Astrocyte of the cerebellum (primary cell): ENCODE data around the gene DDX50.
"Not testable (repeated sequence)": the region's sequence is repeated elsewhere in the genome, so short reads cannot be mapped to it uniquely, and the experiment has no call there.

Experiments used
- DNase-seq: peaks from one replicate; pipeline ENCODE4 v3.0.0-alpha.2; 2011; ENCODE audit warnings: low read depth
- H3K4me3 ChIP-seq: 2 replicates; pipeline ENCODE4 v1.5.1; 2011; ENCODE audit warnings: mild to moderate bottlenecking, low read depth, low read length, moderate library complexity
- in situ Hi-C: cut with HindIII; loops from 2 replicates; pipeline ENCODE4 v1.10.0; 2017; ENCODE audit warnings: low sequenced_read_pairs
- TF ChIP-seq, protein P1 (sequence below): IDR thresholded peaks from 2 replicates; pipeline ENCODE4 v1.5.1; 2012; ENCODE audit warnings: low read length, low read depth, moderate library complexity, mild to moderate bottlenecking; ENCODE audit errors: missing control alignments

DDX50 gene

DNA sequence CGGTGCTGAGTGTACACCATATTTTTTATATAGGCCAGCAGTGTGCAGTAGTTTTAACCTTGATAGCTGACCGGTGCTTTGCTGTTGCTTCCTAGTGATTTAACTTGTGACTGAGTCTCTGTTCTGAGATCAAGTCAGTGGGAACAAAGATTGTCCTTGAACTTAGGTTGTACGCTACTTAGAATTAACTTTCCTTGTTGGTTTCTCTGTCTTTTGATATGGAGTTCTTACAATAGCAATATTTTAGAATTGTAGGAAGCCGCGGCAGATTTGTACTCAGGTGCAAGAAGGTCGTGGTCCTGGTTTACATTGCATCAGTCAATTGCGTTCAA, 56.1 kb downstream of the DDX50 start:
- in situ Hi-C loops: no loop called here
- H3K4me3 ChIP-seq: peak overlapping the region; percentile 85
- TF ChIP-seq, protein P1, sequence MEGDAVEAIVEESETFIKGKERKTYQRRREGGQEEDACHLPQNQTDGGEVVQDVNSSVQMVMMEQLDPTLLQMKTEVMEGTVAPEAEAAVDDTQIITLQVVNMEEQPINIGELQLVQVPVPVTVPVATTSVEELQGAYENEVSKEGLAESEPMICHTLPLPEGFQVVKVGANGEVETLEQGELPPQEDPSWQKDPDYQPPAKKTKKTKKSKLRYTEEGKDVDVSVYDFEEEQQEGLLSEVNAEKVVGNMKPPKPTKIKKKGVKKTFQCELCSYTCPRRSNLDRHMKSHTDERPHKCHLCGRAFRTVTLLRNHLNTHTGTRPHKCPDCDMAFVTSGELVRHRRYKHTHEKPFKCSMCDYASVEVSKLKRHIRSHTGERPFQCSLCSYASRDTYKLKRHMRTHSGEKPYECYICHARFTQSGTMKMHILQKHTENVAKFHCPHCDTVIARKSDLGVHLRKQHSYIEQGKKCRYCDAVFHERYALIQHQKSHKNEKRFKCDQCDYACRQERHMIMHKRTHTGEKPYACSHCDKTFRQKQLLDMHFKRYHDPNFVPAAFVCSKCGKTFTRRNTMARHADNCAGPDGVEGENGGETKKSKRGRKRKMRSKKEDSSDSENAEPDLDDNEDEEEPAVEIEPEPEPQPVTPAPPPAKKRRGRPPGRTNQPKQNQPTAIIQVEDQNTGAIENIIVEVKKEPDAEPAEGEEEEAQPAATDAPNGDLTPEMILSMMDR: no peak
- DNase-seq: no peak

DNA sequence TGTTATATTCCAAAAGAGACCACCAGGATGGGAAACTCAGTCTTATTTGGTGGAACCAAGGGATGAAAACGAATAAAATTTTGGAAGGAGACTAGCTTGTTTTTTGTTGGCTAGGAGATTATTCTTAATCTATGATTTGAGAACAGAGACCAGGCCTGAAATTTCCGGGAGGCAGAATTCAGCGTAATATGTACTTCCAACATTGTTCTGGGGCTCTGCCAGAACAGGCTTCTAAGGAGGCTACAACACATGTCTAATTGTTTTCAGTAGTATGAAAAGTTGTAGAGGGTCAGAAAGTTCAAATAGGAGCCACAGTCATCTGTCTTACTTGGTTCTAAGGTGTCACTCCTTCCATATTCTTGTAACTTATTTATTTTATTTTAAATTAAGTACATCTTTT, 56.5 kb downstream of the DDX50 start:
- peak overlapping the region; percentile 85 for H3K4me3 ChIP-seq
- TF ChIP-seq, protein P1: no peak
- DNase-seq: no peak
- in situ Hi-C loops: no loop called here

DNA sequence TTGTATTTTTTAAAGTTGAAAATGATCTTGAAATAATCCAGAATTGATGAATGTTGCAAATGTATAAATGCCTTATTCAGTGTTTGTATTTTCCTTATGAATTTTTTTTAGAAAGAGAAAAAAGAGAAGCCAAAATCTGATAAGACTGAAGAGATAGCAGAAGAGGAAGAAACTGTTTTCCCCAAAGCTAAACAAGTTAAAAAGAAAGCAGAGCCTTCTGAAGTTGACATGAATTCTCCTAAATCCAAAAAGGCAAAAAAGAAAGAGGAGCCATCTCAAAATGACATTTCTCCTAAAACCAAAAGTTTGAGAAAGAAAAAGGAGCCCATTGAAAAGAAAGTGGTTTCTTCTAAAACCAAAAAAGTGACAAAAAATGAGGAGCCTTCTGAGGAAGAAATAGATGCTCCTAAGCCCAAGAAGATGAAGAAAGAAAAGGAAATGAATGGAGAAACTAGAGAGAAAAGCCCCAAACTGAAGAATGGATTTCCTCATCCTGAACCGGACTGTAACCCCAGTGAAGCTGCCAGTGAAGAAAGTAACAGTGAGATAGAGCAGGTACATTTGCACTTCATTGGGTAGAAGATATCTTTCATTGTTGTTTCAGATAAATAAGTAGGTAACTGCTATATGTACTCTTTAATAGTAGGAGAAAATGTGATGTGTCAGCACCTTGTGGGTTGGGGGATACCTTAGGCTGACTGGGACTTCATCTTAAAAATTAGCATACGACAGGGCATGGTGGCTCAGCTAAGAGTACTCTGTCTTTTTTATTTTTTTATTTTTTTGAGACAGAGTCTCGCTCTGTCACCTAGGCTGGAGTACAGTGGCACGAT, 58.8 kb downstream of the DDX50 start:
- no peak for DNase-seq
- TF ChIP-seq, protein P1: no peak
- in situ Hi-C loops: no loop called here
- H3K4me3 ChIP-seq: no peak overlapping the region

DNA sequence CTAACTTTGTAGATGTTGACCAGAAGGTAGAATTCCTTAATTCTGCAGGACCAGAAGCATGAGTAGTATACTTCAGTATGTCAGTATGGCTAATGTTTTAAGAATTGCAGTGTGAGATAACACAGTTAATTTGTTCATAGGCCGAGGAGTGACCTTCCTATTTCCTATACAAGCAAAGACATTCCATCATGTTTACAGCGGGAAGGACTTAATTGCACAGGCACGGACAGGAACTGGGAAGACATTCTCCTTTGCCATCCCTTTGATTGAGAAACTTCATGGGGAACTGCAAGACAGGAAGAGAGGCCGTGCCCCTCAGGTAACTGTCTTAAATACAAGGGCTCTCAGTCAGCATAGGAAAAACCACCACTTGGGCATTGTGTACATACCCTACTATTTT, 62.0 kb downstream of the DDX50 start:
- no peak for DNase-seq
- in situ Hi-C loops: no loop called here
- TF ChIP-seq, protein P1: no peak
- H3K4me3 ChIP-seq: no peak overlapping the region

DNA sequence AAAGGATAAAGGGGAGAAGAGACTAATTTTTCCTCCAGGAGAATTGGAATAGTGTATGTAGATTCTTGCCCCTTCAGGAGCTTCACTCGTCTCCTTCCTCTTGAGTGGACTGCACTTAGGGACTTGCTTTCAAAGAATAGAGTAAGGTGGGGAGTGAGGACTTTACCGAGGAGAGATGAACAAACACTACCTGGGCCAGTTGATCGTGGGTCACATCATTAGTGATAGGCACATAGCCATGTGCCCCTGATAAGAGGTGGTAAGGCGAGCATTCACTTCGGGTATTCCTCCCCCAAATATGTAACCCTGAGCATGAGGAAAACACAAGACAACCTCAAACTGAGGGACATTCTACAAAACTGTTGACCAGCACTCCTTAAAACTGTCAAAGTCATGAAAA, 72.9 kb downstream of the DDX50 start:
- in situ Hi-C loops: no loop called here
- TF ChIP-seq, protein P1: no peak
- no peak for DNase-seq
- no peak overlapping the region for H3K4me3 ChIP-seq

DNA sequence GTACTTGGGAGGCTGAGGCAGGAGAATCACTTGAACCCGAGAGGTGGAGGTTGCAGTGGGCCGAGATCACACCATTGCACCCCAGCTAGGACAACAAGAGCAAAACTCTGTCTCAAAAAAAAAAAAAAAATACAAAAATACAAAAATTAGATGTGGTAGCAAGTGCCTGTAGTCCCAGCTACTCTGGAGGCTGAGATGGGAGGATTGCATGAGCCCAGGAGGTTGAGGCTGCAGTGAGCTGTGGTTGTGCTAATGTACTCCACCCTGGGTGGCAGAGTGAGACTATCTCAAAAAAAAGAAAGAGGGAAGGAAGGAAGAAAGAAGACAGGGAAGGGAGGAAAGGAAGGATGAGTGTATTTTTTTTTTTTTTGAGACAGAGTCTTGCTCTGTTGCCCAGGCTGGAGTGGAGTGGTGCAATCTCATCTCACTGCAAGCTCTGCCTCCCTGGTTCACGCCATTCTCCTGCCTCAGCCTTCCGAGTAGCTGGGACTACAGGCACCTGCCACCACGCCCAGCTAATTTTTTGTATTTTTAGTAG, 74.9 kb downstream of the DDX50 start:
- in situ Hi-C loops, DNase-seq, H3K4me3 ChIP-seq: not testable (repeated sequence)

DNA sequence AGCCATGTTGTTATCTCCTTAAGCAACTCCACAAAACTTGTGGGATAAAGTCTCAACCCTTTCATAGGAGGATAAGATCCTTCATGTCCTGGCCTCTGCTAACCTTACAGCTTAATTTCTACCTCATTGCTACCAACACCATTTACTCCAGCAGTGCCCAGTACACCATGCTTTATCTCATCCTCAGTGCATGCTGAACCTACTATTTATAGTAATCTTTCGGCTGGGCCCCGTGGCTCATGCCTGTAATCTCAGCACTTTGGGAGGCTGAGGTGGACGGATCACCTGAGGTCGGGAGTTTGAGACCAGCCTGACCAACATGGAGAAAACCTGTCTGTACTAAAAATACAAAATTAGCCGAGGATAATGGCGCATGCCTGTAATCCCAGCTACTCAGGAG, 78.6 kb downstream of the DDX50 start:
- in situ Hi-C loops, H3K4me3 ChIP-seq, DNase-seq: not testable (repeated sequence)
